ENCODE data around the gene PRKAG3.

The PRKAG3 gene

DNA sequence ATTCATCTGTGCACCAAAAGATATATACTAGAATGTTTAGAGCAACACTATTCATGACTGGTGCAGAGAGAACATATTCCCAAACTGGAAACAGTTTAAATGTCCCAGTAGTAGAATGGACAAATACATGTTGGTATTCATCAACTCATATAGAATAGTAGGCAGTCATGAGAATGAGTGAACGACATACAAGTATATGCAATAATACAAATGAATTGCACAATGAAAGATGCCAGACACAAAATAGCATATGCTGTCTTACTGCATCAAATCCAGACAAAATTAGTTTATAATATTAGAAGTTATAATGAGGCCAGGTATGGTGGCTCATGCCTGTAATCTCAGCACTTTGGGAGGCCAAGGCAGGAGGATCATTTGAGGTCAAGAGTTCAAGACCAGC, 8.3 kb upstream of the PRKAG3 start:
- DNase-seq (ENCODE audit: low spot score) = no peak

DNA sequence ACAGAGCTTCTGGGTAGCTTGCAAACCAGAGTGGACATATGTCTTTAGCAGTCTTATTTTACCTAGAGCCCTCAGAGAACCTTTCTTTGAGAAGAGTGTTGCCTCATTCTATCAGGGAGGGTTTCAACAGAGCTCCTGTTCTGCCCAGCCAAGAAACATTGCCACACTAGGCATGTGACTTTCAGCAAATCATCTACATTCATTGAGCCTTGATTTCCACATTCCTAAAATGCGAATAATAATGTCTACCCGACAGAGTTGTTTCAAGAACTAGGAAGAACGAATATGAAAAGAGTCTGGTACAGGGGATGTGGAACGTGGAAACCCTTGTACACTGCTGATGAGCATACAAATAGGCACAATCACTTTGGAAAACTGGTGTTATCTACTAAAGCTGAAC, 7.8 kb upstream of the PRKAG3 start:
- DNase-seq (ENCODE audit: low spot score) = no peak

DNA sequence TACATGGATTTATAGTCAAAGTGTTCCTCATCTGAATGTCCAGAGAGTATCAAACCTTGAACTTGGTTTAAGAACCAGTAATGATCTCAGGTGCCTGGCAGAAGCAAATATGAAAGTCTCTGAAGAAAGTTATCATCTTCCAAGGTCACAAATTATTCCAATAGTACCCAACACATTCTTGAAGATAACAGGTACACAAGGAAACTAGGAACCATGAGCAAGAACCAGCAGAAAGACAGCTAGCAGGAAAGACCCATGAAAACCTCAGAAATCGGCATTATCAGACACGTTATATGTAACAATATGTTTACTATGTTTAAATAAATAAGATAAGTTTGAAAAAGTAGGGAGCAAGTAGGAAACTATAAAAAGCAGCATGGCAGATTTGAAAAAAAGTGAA, 5.9 kb upstream of the PRKAG3 start:
- DNase-seq (ENCODE audit: low spot score) = no peak

DNA sequence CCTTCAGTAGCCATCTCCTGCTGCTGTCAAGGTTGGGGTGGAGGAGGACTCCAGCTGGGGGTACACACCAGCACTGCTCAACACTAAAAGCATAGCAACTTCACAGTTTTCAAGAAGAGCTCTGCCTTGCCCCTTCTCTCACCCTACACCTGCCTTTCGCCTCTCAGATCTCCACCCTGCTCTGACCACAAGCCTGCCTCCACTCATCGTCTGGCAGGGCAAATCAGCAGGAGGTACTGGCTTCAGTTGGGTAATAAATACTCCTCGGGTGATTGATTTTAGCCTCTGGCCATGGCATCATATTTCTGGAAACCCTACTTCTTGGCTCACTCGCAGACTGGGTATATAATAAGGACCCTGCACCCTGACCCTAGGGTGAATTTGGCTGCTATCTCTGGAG, 3.1 kb upstream of the PRKAG3 start:
- DNase-seq (ENCODE audit: low spot score) = peak; percentile 13

DNA sequence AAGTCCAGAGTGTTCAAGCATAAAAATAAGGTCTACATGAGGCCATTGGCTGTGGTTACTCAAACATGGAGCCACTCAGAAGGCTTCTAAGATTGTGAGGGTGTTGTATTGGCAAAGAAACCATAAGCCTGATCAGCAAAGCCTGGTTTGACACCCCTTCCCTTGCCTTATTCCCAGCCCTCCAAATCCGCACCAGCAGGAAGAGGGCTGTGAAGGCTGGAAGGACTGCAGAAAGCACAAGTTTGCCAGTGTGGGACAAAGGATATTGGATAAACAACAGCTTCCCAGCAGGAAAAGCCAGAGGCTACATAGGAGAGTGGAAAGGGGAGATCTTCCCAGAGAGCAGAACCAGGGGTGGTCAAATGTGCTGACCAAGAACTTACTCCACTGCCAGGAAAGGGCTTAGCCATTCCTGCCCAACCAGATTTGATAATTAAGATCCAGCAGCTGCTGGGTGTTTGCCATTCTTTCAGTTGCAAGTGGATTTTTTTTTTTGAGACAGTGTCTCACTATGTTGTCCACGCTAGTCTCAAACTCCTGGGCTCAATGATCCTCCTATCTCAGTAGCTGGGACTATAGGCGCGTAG, 1.5 kb upstream of the PRKAG3 start:
- no peak for DNase-seq (ENCODE audit: low spot score)

DNA sequence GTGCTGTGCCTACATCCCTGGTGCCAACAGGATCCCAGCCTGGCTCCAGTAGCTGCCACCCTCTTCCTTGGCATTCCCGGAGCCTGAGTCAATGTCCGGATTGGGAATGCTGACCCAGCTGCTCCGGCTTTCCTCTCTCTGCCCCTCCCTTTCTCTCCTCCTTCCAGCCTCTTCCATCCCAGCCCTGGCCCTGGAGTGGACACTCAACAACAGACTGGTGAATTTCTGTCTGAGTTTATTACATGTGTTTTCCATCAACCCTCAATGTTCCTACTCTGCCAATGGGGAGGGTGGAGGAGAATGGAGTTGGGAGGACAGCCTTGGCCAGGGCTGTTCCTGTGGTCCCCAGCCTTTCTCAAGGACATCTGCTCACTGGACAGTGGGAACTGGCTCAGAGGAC, 917 bp upstream of the PRKAG3 start:
- no peak for DNase-seq (ENCODE audit: low spot score)

DNA sequence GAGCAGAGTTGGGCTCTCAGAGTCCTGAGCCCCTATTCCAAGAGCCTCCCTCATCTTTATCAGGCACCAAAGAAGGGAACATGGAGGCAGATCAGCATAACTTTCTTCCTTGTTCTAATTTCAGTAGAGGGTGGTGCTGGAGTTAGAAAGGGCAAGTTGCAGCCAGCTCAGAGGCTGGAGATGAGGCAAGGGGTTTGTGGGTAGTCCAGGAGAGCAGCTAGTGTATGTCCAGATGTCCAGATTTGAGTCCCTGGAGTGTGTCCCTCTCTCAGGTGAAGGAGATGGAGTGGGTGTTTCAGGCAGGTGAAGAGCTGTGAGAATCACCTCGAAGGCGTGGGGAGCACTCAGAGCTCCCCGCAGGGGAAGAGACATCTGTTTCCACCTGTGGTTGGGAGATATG, 478 bp upstream of the PRKAG3 start:
- DNase-seq (ENCODE audit: low spot score) = no peak

DNA sequence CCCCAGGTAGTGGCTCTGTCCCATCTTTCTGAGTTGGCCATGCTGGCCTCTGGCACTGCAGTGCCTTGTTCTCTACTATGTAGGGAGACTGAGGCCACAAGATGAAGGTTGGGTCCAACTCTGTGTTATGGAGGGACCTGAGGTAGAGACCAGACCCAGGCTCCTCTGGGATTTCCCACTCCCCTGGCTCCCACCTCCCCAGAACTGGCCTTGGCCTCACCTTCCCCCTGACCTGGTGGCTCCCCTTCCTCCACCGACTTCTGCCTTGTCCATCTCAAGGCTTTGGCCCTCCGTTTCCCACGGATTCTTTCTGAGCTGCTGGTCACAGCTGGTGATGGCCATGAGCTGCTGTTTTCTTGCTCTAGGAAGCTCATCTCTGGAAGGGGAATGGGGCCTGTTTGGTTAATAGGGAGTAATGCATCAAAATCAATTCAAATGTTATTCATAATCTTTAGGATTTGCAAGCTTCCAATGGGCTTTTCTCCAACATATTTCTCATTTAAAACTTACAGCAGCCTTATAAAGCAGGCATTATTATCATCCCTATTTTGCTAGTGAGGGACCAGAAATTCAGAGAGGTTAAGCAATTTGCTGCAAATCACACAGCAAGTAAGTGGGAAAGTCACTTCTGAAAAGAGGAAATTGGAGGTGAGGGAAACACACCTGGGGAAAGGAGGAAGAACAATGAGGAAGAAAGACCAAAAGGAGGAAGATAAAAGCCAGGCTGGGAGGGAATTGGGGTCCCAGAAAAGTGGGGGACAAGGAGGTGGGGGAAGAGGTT, 887 bp downstream of the PRKAG3 start:
- DNase-seq (ENCODE audit: low spot score) = no peak

DNA sequence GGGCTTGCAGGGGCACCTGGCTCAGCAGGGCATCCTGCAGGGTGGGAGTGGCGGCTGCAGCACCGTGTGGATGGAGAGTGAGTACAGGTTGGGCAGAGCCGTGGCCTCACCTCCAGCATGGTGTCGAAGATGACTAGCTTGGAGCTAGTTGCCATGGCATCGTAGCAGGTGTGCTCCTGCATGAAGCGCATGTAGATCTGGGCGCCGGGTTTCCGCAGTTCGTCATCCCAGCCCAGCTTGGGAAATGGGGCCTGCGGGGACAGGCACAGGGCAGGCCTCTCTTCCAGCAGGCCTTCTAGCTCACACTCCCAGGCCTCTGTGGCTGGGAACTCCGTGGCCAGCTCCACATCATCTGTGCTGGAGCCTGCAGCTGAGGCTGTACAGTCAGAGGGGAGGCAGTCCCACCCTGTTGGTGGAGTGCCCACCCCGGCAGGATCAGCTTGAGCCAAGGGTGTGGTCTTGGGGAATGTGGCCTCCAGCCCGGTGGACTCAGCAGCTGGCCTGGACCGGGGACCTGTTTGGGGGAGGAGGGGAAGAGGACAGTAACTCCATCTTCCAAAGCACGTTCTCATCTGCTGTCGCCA, 1.6 kb downstream of the PRKAG3 start:
- DNase-seq (ENCODE audit: low spot score) = no peak

DNA sequence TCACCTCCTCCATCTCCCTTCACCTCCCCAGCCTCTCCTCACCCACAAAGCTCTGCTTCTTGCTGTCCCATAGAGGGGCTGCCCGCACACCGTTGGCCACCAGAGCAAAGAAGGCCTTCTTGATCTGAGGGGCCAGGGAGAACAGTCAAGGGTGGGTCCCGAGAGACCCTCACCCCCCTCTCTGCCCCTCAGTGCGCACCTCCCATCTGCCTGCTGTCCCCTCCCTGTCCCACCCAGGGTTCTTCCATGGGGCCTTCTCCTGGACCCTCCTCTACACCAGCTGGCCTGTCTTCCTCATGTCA, 3.2 kb downstream of the PRKAG3 start:
- DNase-seq (ENCODE audit: low spot score) = no peak

DNA sequence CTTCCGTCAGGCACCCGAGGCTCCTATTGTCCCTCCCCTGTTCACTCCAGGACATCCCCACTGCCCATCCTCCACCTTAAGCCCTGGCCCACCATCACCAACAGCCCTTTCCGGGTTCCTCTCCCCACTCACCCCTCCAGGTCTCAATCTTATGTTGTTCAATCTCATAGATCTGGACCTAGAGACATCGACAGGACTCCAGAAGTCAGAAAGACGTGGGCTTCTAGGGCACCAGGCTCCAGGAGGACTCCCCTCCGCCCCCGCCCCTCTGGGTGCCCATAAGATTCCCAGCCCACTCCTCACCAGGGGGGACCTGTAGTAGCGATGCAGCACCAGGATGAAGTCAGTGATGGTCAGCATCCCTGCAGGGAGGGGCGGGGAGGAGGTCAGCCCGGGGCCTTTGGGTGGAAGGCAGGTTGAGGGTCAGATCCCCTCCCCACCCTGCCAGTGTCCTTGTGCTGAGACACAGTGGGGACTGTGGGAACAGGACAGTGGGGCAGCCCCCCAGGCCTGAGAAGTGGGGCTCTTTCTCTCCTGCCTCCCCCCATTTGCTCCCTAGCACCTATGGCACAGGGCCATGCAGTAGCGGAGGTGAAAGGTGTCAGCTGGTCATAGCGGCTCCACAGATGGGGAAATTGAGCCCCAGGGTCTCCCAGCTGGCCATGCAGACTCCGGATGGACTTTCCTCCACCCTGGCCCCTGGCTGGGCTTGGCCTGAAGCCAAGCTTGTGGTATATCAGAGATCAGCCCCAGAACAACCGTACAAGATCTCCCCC, 3.7 kb downstream of the PRKAG3 start:
- no peak for DNase-seq (ENCODE audit: low spot score)

DNA sequence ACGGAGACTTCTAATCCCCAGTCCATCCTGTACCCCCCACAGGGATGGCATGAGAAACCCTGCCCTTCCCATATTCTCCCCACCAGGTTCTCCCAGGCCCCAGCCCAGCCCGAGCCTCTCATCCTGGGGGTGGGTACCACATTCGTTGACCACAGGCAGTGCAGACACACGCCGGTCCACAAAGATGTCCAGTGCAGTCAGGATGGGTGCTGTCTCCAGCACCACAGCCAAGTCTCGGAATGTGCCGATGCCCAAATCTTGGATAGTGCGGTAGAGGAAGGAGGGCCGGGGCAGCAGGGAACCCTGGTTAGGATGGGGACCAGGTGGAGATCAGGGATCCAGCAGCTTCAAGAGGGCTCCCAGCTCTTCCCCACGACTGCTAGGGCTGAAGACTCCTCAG, 4.8 kb downstream of the PRKAG3 start:
- DNase-seq (ENCODE audit: low spot score) = no peak

DNA sequence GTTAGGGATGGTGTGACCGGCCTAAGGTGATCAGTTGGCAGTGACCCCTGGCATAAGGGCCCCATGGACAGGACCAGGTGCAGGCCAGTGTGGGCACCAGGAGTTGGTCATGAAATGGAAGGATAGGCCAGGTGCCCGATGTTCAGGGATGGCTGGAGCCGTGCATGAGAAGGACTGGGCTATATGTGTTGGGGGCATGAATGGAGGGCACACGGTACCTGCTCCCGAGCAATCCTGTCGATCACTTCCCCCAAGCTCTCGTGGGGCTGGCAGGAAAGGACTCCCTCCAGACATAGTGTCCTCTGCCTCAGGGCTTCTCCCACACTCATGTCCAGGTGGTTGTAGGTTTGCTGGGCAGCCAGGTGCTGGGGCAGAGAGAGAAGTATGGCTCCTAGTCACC, 7.6 kb downstream of the PRKAG3 start:
- no peak for DNase-seq (ENCODE audit: low spot score)

DNA sequence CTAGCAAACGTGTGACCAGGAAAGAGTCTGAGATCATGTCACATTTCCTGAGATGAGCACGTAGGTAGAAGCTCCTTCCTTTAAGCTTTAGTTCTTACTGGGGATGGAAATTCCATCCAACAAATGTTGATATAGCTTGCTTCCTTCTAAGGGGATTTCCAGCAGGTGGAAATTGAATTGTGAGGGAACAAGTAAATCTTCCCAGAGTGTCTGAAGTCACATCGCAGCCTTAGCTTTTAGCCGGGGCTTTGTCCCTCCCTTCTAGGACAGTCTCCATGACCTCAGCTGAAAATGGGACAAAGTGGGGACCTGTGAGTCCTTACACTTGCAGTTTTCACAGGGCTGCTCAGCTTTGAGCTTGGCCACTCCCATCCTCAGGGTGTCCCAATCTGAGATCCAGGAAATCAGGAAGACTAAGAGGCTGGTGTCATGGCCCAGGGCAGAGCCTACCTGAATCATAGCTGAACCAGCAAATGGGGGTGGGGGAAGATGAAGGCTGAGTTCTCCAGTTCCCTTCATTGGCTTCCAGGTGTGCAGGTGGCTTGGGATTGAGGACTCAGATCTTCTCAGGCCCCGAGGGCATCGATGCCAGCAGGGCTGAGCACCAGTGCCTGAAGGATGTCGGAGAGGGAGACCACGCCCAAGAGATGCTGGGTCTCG, 8.3 kb downstream of the PRKAG3 start:
- no peak for DNase-seq (ENCODE audit: low spot score)

DNA sequence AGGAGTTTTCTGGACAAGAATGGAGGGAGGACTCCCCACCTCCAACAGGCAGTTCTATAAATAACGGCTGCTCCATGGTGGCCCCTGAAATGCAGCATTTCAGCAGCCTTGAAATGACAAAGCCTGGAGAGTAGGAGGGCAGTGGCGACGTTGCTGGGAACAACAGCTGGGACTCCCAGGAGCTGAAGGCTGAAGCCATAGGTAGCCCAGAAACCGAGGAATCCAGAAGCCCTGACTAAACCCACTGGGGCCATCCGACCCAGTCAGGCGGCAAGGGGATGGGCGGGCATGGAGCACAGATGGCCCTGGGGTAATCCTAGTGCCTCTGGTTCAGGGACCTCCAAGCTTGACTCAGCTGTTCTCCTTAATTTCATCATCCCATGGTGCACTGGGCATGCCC, 9.0 kb downstream of the PRKAG3 start:
- DNase-seq (ENCODE audit: low spot score) = no peak

DNA sequence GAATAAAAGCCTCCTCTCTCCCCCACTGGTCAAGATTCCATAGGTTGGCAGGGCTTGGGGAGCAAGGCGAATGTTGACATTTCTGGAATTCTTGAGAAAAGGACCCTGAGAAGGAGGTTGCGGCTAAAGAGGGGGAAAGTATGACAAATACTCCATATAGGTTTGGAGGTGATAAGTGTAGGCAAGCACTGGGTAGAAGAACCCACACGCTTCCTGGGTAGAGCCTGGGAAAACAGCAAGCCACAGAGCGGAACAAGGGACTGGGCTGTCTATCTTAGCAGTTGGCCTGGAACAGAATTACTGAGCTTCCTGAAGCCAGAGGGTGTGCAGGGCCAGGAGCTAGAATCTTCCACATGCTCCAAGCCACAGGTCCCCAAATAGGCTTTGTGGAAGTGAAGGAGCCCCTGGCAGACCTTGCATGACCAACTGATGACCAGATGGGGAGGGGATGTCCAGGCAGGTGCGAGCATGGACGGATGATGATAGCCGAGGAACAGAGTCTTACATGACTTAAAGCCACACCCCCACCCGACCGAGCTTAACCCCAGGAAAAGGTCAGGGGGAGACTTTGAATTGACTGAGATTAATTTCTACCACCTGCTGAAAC, 9.9 kb downstream of the PRKAG3 start:
- no peak for DNase-seq (ENCODE audit: low spot score)

DNA sequence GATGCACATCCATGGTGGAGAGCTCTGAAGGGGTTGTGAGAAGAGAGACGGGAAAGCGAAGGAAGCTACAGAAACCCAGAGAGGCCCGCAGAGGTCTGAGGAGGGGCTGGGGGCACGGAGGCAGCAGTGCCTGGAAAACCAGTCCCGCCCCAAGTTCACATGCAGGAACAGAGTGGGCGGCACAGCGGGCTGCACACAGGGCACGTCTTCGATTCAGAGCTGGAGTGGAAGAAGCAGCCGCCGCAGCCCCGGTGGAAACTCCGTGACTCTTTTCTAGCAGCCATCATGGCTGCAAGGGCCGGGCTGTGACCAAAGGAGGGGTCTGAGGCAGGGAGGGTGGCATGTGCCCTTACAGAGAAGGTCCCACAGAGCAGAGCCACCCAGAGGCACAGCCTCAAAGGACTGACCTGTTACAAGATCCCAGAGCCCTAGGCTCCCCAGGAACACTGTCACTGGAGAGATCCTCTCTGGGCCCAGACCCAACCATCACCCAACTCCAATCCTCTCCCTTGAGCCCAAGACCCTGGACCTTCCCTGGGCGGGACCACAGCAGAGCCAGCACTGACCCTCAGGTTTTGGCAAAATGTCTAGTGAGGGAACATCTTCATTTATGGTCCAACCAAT, 10.7 kb downstream of the PRKAG3 start:
- DNase-seq (ENCODE audit: low spot score) = no peak

DNA sequence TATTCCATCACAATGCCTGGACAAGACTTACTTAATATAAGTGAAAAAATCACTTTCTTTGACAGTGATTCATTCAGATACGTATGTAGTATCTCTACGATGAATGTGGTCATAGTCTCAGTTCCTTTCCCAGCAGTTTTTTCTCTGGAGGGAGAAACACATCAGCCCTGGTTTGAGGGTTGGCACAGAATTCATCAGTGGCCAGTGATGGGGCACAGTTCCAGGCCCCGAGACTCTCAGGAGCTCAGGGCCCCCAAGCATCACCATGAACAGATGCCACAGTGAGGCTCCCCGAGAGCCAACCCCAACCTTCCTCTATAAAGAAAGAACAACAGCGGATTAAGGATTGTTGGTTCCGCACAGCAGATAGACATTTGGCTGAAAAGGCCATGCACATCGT, 12.5 kb downstream of the PRKAG3 start:
- DNase-seq (ENCODE audit: low spot score) = no peak

DNA sequence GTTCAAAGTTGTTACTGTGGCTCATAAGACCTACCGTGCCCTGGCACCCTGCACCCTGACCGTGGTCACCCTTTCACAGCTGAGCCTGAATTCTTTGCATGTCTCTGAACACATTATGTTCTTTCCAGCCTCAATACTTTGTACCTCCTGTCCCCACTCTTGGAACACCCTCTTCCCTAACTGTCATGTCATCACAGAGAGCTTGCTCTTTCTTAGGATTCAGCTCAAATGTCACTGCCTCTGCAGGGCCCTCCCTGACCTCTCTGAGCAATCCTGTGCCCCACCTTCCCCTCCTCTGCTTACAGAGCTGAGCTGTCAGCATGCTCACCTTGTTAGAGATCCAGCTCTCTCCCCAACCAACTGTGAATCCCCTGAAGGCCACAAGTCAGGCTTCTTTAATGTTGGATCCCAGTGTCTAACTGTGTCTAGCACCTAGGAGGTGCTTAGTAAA, 15.0 kb downstream of the PRKAG3 start:
- no peak for DNase-seq (ENCODE audit: low spot score)

DNA sequence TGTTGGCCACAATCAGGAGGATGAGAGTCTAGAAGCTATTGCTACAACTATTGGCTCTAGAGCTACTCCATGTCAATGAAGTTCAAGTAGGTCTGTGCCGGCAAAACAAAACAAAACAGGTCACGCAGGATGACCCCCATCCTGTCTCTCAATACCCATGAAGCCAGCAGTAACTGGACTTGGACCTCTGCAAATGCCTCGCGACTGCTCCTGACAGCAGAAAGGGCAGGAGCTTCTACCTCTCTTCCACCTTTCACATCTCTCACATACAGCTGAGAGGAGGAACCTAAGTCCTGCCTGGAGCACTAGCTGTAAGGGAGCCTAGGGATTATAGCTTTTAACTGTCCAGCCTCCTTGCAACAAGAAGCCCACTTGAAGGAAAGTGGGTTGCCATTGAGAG, 16.0 kb downstream of the PRKAG3 start:
- DNase-seq (ENCODE audit: low spot score) = no peak

DNA sequence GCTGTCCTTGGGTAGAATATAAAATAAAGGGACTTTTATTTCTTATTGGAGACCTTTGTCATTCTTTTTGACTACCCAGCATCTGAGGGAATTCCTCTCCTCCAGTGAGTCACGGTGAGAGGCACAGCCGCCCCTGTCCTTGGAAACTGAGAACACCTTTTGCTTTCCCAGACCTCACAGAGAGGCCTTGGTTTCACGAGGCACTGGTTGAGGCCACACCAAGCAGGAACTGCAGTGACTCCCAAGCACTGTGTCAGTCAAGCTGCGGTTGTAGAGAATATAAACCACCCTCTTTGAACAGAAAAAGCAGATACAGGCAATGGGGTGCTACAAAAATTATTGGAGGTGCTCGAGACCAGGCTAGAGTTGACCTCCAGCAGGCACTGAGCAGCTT, 16.4 kb downstream of the PRKAG3 start:
- DNase-seq (ENCODE audit: low spot score) = no peak

All from iPS-NIHi11 (cell line).